Endothelial cell of umbilical vein (primary cell): Measurements from ENCODE around the gene SLC35E4.

Experiments used
- EZH2 ChIP-seq: IDR thresholded peaks from 2 replicates; pipeline ENCODE4 v1.6.1; 2012; ENCODE audit warnings: borderline replicate concordance, low read depth, mild to moderate bottlenecking, moderate library complexity, low read length, inconsistent platforms; ENCODE audit not compliant: severe bottlenecking
- GATA2 ChIP-seq: IDR thresholded peaks from 2 replicates; pipeline ENCODE4 v1.7.0; 2011; ENCODE audit warnings: low read depth, mild to moderate bottlenecking, moderate library complexity, mixed read lengths, low read length; ENCODE audit not compliant: insufficient read length, insufficient read depth
- JUN ChIP-seq: IDR thresholded peaks from 2 replicates; pipeline ENCODE4 v1.6.1; 2011; ENCODE audit warnings: borderline replicate concordance, low read depth; ENCODE audit not compliant: insufficient read length, insufficient read depth
- MYC ChIP-seq: IDR thresholded peaks from one replicate; pipeline ENCODE4 v1.6.1; 2011; ENCODE audit warnings: mild to moderate bottlenecking, low read depth, low read length
- POLR2A ChIP-seq: IDR thresholded peaks from 2 replicates; pipeline ENCODE4 v1.6.1; 2012; ENCODE audit warnings: low read depth, mild to moderate bottlenecking, control low read depth, low read length
- POLR2AphosphoS5 ChIP-seq: IDR thresholded peaks from 2 replicates; pipeline ENCODE4 v1.6.1; 2012; ENCODE audit warnings: low read depth, mild to moderate bottlenecking, control low read depth, low read length, moderate library complexity; ENCODE audit not compliant: insufficient read depth
- TF ChIP-seq, protein P1 (sequence below), 2 donors: IDR thresholded peaks; 1 replicate in 1 of 2; 2 replicates in 1 of 2; pipeline ENCODE4 v1.5.1; 2011; ENCODE audit warnings: low read length in 2 of 2, mild to moderate bottlenecking in 2 of 2, moderate library complexity in 2 of 2, control low read depth in 1 of 2, inconsistent platforms in 1 of 2, low read depth in 1 of 2; ENCODE audit not compliant: insufficient read depth in 1 of 2; ENCODE audit errors: extremely low read depth in 1 of 2
- TF ChIP-seq, protein P2 (sequence below): IDR thresholded peaks from 2 replicates; pipeline ENCODE4 v1.6.1; 2011; ENCODE audit not compliant: insufficient read depth, insufficient read length

DNA sequence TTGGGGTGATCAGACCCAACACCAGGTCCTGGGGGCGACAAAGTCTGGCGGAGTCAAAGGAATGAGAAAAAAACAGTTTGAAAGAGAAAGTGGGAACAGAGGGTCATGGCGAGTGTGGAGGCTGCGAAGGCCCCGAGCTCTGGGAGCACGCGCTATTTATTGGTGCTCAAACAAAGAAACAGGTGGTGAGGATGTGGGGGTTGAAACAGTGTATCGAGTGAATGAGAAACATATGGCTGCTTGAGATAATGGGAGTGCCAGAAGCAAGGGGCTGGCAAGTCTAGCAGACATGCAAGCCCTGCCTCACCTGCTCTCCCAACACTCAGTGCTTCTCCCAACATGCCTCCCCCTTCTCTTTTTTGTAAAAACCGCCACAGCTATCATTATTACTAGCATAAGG, 39.9 kb downstream of the SLC35E4 start:
- TF ChIP-seq, protein P1, sequence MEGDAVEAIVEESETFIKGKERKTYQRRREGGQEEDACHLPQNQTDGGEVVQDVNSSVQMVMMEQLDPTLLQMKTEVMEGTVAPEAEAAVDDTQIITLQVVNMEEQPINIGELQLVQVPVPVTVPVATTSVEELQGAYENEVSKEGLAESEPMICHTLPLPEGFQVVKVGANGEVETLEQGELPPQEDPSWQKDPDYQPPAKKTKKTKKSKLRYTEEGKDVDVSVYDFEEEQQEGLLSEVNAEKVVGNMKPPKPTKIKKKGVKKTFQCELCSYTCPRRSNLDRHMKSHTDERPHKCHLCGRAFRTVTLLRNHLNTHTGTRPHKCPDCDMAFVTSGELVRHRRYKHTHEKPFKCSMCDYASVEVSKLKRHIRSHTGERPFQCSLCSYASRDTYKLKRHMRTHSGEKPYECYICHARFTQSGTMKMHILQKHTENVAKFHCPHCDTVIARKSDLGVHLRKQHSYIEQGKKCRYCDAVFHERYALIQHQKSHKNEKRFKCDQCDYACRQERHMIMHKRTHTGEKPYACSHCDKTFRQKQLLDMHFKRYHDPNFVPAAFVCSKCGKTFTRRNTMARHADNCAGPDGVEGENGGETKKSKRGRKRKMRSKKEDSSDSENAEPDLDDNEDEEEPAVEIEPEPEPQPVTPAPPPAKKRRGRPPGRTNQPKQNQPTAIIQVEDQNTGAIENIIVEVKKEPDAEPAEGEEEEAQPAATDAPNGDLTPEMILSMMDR (IDR thresholded peaks at IDR 0.05; ENCODE audit: extremely low read depth in 1 of 2, insufficient read depth in 1 of 2, low read depth in 1 of 2, low read length in 2 of 2), result no peak
- TF ChIP-seq EZH2 (no peak), POLR2AphosphoS5 (no peak), POLR2A (no peak), GATA2 (no peak), JUN (no peak), MYC (no peak)
- TF ChIP-seq, protein P2, sequence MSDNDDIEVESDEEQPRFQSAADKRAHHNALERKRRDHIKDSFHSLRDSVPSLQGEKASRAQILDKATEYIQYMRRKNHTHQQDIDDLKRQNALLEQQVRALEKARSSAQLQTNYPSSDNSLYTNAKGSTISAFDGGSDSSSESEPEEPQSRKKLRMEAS, result no peak
